BJ (cell line): ENCODE results near the gene PTTG1. TPM values are rescaled to one million over a fixed set of nuclear protein-coding genes. Genes with fewer than 3 reads are reported as not detected.

Source experiments
- CTCF ChIA-PET: fragments of 350-600 bp; formaldehyde crosslinking; extraction: SDS; loops from one replicate; lab custom pipeline; 2021; ENCODE audit warnings: antibody characterized with exemption, inconsistent platforms; lab: Yijun Ruan, JAX
- POLR2A ChIA-PET: fragments of 300-600 bp; sonication (Branson Sonifier 250); formaldehyde crosslinking; extraction: SDS; loops from one replicate; lab custom pipeline; 2021; ENCODE audit warnings: antibody characterized with exemption; lab: Charles Lee
- DNase-seq: peaks from one replicate; pipeline ENCODE4 v3.0.0-alpha.2; 2011; ENCODE audit warnings: low read depth
- H3K27me3 ChIP-seq: 2 replicates; pipeline ENCODE4 v1.6.0; 2011; ENCODE audit warnings: low read length; ENCODE audit not compliant: control insufficient read depth, insufficient read depth
- H3K36me3 ChIP-seq: 2 replicates; pipeline ENCODE4 v1.5.1; 2011; ENCODE audit warnings: low read length; ENCODE audit not compliant: control insufficient read depth, insufficient read depth
- H3K4me3 ChIP-seq: 2 replicates; pipeline ENCODE4 v1.5.1; 2011; ENCODE audit warnings: low read depth, mild to moderate bottlenecking, control low read depth, low read length
- polyA plus RNA-seq: library from polyadenylated mRNA; depleted of rRNA; stranded (reverse); fragments of >200 nt; gene quantifications from 2 replicates; pipeline ENCODE4 v1.2.3, GENCODE V29; 2011
- TF ChIP-seq, protein P1 (sequence below): IDR thresholded peaks from 2 replicates; pipeline ENCODE4 v1.5.1; 2011; ENCODE audit warnings: low read depth, mild to moderate bottlenecking, control low read depth, inconsistent platforms, low read length, moderate library complexity; ENCODE audit not compliant: insufficient read depth

PTTG1 gene
- polyA plus RNA-seq, 1 experiment = 59.3 TPM

DNA sequence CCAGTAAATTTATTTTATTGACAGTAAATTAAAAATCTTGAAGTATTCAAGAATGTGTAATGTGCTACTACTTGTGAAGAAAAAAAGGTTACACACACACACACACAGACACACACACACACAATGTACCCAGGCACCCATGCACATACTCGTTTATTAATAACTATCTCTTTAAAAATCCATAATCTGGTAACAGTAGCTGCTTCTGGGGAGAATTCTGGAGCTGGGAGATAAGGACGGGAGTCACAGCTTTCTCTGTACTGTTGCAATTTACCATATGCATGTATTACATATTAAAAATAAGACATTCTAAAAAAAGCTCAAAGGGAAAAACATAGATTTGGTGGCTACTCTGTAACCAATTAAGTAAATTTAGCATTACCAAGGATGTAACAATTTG is 43.3 kb upstream of the PTTG1 start:
- CTCF ChIA-PET = interaction anchor here (0.9 to 3.0 kb wide), 4 partner anchors 8 to 369 kb away, joined by 3 to 20 read pairs (median 4); partner anchors contain the start of genes C1QTNF2 and TTC1
- no peak for DNase-seq
- H3K4me3 ChIP-seq = no peak overlapping the region
- H3K27me3 ChIP-seq = peaks cover 4% of the 10 kb centered on the region
- TF ChIP-seq, protein P1, sequence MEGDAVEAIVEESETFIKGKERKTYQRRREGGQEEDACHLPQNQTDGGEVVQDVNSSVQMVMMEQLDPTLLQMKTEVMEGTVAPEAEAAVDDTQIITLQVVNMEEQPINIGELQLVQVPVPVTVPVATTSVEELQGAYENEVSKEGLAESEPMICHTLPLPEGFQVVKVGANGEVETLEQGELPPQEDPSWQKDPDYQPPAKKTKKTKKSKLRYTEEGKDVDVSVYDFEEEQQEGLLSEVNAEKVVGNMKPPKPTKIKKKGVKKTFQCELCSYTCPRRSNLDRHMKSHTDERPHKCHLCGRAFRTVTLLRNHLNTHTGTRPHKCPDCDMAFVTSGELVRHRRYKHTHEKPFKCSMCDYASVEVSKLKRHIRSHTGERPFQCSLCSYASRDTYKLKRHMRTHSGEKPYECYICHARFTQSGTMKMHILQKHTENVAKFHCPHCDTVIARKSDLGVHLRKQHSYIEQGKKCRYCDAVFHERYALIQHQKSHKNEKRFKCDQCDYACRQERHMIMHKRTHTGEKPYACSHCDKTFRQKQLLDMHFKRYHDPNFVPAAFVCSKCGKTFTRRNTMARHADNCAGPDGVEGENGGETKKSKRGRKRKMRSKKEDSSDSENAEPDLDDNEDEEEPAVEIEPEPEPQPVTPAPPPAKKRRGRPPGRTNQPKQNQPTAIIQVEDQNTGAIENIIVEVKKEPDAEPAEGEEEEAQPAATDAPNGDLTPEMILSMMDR = no peak
- H3K36me3 ChIP-seq = no peaks in the 10 kb centered on the region
- POLR2A ChIA-PET = no interaction called here

DNA sequence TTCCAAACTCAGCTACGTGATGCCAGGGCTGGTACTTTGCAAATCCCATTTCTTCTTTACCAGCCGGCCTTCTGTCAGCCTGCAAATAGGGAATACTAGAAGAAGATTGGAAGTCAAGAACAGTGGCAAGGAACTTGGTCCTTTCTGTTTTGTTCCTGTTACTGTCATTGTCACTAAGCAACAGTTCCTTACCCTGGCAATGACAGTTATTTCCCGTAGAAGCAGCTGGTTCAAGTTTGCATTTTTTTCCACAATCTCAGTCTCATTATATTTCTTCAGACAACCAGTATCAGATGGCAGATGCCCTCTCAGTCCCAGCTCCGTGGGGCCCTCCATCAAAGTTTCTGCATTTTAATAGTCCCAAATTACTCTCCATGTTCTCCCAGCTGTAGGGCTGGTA is 42.1 kb upstream of the PTTG1 start:
- CTCF ChIA-PET = interaction anchor here (1.3 to 3.0 kb wide), 3 partner anchors 9 to 34 kb away, joined by 4 to 20 read pairs (median 4); partner anchors contain the start of gene C1QTNF2
- no peak for DNase-seq

DNA sequence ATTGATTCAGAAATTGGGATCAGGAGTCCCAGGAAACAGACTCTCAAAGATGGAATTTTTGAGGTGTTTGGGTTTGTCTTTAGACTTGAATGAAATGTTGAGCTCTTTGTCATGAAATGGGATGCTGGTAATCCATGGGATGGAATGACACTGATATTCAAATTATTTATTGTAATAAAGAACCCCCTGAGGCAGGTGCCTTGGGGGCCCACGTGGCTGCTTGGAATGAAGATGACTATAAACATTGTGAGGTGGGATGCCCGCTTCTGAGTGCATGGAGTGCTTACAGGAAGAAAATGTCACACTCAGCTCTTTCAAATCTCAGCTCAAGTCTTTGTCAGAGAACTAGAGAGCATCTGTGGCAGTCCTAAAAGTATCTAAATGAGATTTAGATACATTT is 41.6 kb upstream of the PTTG1 start:
- peaks cover 2% of the 10 kb centered on the region for H3K27me3 ChIP-seq
- TF ChIP-seq, protein P1 = no peak
- POLR2A ChIA-PET = no interaction called here
- no peaks in the 10 kb centered on the region for H3K36me3 ChIP-seq
- DNase-seq = no peak
- H3K4me3 ChIP-seq = no peak overlapping the region
- CTCF ChIA-PET = interaction anchor here (1.3 to 3.0 kb wide), 2 partner anchors 11 to 34 kb away, joined by 4 to 20 read pairs; no protein-coding TSS in a partner anchor

More for the DNA sequence above, 42.1 kb upstream of the PTTG1 start:
- Histone ChIP-seq H3K4me3 (no peak overlapping the region), H3K36me3 (no peaks in the 10 kb centered on the region), H3K27me3 (peaks cover 2% of the 10 kb centered on the region)
- TF ChIP-seq, protein P1 = no peak
- POLR2A ChIA-PET = no interaction called here

DNA sequence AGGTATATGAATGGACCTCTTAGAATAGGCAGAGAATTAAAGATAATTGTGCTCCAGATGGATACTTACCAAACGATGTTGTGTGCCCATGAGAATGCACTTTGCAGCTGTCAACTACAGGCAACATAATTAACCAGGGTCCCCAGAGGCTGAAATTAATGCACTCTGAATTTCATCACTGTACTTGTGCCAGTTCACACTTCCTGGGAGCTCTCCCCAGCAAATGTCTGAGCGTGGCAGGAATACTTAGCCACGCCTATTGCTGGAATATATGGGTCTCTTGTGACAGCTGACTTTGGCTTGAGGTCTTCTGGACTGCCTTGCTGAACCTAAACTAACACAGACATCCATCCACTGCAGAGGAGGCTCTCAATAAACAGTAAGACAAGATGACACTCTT is 39.3 kb upstream of the PTTG1 start:
- ChIA-PET CTCF (interaction anchor here (1.9 kb wide), 1 partner anchor 9 kb away, joined by 8 read pairs; no protein-coding TSS in a partner anchor), POLR2A (no interaction called here)
- Histone ChIP-seq H3K36me3 (no peaks in the 10 kb centered on the region), H3K4me3 (no peak overlapping the region), H3K27me3 (no peaks in the 10 kb centered on the region; the same call in 1 of the 2 replicates)
- TF ChIP-seq, protein P1 = no peak
- DNase-seq = no peak

DNA sequence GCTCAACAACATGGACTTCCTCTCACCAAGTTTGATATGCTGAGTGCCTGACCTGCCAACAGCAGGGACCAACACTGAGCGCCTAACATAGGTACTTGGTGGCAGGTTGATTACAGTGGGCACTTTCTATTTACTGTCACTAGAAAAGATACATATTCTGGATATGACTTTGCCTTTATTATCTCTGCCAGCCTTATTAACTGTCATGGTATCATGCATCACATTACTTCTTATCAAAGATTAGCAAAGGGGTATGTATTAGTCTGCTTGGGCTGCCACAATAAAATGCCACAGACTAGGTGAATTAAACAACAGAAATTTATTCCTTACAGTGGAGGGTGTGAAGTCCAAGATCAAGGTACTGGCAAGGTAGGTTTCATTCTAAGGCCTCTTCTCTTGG is 37.0 kb upstream of the PTTG1 start:
- DNase-seq = no peak
- Histone ChIP-seq H3K27me3 (no peaks in the 10 kb centered on the region; the same call in 1 of the 2 replicates), H3K4me3 (no peak overlapping the region), H3K36me3 (no peaks in the 10 kb centered on the region)
- CTCF ChIA-PET = interaction anchor here (0.6 kb wide), 1 partner anchor 25 kb away, joined by 4 read pairs; no protein-coding TSS in a partner anchor
- POLR2A ChIA-PET = no interaction called here
- TF ChIP-seq, protein P1 = no peak
